DND-41 (cell line): Measurements from ENCODE around the gene SRC.

Source experiments
- ATAC-seq: fragments of 200-7000 bp; cut with Tn5 transposase; 3 replicates; pipeline ENCODE4 v1.9.1; 2021; ENCODE audit warnings: low read depth; ENCODE audit not compliant: insufficient read depth
- DNase-seq: peaks from one replicate; pipeline ENCODE4 v3.0.0-alpha.2; 2020
- H2AFZ ChIP-seq: 2 replicates; pipeline ENCODE4 v1.6.0; 2012; ENCODE audit warnings: low read depth, low read length
- H3K27ac ChIP-seq: 2 replicates; pipeline ENCODE4 v1.5.1; 2012; ENCODE audit warnings: low read length, inconsistent platforms
- H3K27me3 ChIP-seq: fragments of 200-600 bp; sonication (generic); 2 replicates; pipeline ENCODE4 v1.6.0; 2012; ENCODE audit warnings: low read length, mild to moderate bottlenecking, inconsistent platforms; ENCODE audit not compliant: insufficient read depth, poor library complexity
- H3K36me3 ChIP-seq: 2 replicates; pipeline ENCODE4 v1.5.1; 2012; ENCODE audit warnings: low read length, inconsistent platforms; ENCODE audit not compliant: insufficient read depth
- H3K4me1 ChIP-seq: 2 replicates; pipeline ENCODE4 v1.5.1; 2012; ENCODE audit warnings: mild to moderate bottlenecking, low read length; ENCODE audit not compliant: insufficient read depth
- H3K4me2 ChIP-seq: 2 replicates; pipeline ENCODE4 v1.6.0; 2012; ENCODE audit warnings: mild to moderate bottlenecking, moderate library complexity, low read length, inconsistent platforms; ENCODE audit not compliant: insufficient read depth
- H3K4me3 ChIP-seq, 2 experiments: fragments of 200-600 bp in 1 of 2; shearing (Covaris generic) in 1 of 2; 2 replicates each; pipeline ENCODE4 v1.5.1; 2012 to 2016; ENCODE audit warnings: inconsistent platforms in 2 of 2, low read length in 2 of 2, mild to moderate bottlenecking in 2 of 2, low read depth in 1 of 2, moderate library complexity in 1 of 2
- H3K79me2 ChIP-seq: 2 replicates; pipeline ENCODE4 v1.6.0; 2012; ENCODE audit warnings: low read length, inconsistent platforms; ENCODE audit not compliant: insufficient read depth
- H3K9ac ChIP-seq: 2 replicates; pipeline ENCODE4 v1.6.0; 2012; ENCODE audit warnings: low read depth, mild to moderate bottlenecking, inconsistent platforms, low read length, moderate library complexity
- H3K9me3 ChIP-seq: 2 replicates; pipeline ENCODE4 v1.5.1; 2012; ENCODE audit warnings: low read length, moderate library complexity, mild to moderate bottlenecking, inconsistent platforms; ENCODE audit not compliant: insufficient read depth, severe bottlenecking
- H4K20me1 ChIP-seq: 2 replicates; pipeline ENCODE4 v1.6.0; 2012; ENCODE audit warnings: low read length; ENCODE audit not compliant: insufficient read depth
- EZH2 ChIP-seq: IDR thresholded peaks from 3 replicates; pipeline ENCODE4 v1.6.1; 2012; ENCODE audit warnings: borderline replicate concordance, low read depth, mild to moderate bottlenecking, moderate library complexity, low read length, inconsistent platforms; ENCODE audit not compliant: severe bottlenecking
- TF ChIP-seq, protein P1 (sequence below): IDR thresholded peaks from 2 replicates; pipeline ENCODE4 v1.5.1; 2012; ENCODE audit warnings: borderline replicate concordance, low read length, moderate library complexity, mild to moderate bottlenecking; ENCODE audit not compliant: poor library complexity, severe bottlenecking; ENCODE audit errors: extremely low read depth

Gene SRC

DNA sequence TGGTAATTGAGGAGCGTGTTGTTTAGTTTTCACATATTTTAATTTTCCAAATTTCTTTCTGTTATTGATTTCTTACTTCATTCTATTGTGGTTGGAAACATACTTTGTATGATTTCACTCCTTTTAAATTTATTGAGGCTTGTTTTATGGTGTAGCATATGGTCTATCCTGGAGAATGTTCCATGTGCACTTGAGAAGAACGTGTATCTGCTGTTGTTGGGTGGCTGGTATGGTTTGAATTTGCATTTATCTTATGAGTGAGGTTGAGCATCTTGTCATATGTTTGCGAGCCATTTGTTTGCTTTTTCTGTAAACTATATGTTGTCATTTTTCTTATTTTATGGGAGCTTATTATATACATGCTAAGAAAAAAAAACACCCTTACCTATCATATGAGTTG lies 26.5 kb downstream of the SRC start:
- DNase-seq (no peak), ATAC-seq (no peak)
- Histone ChIP-seq H3K4me3 (no peak overlapping the region), H3K9ac (no peak overlapping the region), H3K79me2 (no peaks in the 10 kb centered on the region), H3K4me1 (no peaks in the 10 kb centered on the region), H2AFZ (no peak overlapping the region), H3K9me3 (no peaks in the 10 kb centered on the region), H3K27me3 (no peaks in the 10 kb centered on the region), H4K20me1 (no peaks in the 10 kb centered on the region), H3K27ac (no peak overlapping the region), H3K36me3 (no peaks in the 10 kb centered on the region), H3K4me2 (no peak overlapping the region)
- no peak for TF ChIP-seq EZH2
- TF ChIP-seq, protein P1, sequence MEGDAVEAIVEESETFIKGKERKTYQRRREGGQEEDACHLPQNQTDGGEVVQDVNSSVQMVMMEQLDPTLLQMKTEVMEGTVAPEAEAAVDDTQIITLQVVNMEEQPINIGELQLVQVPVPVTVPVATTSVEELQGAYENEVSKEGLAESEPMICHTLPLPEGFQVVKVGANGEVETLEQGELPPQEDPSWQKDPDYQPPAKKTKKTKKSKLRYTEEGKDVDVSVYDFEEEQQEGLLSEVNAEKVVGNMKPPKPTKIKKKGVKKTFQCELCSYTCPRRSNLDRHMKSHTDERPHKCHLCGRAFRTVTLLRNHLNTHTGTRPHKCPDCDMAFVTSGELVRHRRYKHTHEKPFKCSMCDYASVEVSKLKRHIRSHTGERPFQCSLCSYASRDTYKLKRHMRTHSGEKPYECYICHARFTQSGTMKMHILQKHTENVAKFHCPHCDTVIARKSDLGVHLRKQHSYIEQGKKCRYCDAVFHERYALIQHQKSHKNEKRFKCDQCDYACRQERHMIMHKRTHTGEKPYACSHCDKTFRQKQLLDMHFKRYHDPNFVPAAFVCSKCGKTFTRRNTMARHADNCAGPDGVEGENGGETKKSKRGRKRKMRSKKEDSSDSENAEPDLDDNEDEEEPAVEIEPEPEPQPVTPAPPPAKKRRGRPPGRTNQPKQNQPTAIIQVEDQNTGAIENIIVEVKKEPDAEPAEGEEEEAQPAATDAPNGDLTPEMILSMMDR: no peak

DNA sequence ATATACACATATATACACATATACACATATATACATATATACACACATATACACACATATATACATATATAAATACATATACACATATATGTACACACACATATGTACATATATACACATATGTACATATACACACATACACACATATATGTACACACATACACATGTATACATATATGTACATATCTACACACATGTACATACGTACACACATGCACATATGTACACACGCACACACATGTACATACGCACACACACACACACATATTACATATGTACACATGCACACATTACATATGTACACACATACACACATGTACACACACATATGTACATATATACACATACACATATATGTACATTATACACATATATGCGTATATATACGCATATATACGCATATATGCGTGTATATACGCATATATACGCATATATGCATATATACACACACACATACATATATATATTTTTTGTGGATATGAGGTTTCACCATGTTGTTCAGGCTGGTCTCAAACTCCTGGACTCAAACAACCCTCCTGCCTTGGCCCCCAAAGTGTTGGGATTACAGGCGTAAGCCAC lies 27.2 kb downstream of the SRC start:
- H3K79me2 ChIP-seq: no peaks in the 10 kb centered on the region
- no peak overlapping the region for H3K4me2 ChIP-seq
- no peaks in the 10 kb centered on the region for H3K9me3 ChIP-seq
- H3K9ac ChIP-seq: no peak overlapping the region
- H4K20me1 ChIP-seq: no peaks in the 10 kb centered on the region
- no peaks in the 10 kb centered on the region for H3K36me3 ChIP-seq
- H3K27me3 ChIP-seq: no peaks in the 10 kb centered on the region
- H3K4me1 ChIP-seq: no peaks in the 10 kb centered on the region
- no peak for DNase-seq
- H3K4me3 ChIP-seq: no peak overlapping the region
- TF ChIP-seq, protein P1: no peak
- no peak for TF ChIP-seq EZH2
- H3K27ac ChIP-seq: no peak overlapping the region
- no peak overlapping the region for H2AFZ ChIP-seq
- no peak for ATAC-seq

DNA sequence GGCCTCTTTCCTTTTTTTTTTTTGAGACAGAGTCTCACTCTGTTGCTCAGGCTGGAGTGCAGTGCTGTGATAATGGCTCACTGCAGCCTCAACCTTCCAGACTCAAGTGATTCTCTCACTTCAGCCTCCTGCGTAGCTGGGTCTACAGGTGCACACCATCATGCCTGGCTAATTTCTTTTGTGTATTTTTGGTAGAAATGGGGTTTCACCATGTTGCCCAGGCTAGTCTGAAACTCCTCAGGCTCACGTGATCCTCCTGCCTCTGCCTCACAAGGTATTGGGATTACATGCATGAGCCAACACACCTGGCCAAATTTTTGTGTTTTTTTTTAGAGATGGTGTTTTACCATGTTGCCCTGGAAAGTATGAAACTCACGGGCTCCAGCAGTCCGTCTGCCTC lies 29.3 kb downstream of the SRC start:
- Histone ChIP-seq H3K9me3 (no peaks in the 10 kb centered on the region), H4K20me1 (no peaks in the 10 kb centered on the region), H2AFZ (no peak overlapping the region), H3K4me1 (no peaks in the 10 kb centered on the region), H3K4me2 (no peak overlapping the region), H3K9ac (no peak overlapping the region), H3K4me3 (no peak overlapping the region), H3K27ac (no peak overlapping the region), H3K36me3 (no peaks in the 10 kb centered on the region), H3K27me3 (no peaks in the 10 kb centered on the region), H3K79me2 (no peaks in the 10 kb centered on the region)
- ATAC-seq (no peak), DNase-seq (no peak)
- TF ChIP-seq EZH2: no peak

DNA sequence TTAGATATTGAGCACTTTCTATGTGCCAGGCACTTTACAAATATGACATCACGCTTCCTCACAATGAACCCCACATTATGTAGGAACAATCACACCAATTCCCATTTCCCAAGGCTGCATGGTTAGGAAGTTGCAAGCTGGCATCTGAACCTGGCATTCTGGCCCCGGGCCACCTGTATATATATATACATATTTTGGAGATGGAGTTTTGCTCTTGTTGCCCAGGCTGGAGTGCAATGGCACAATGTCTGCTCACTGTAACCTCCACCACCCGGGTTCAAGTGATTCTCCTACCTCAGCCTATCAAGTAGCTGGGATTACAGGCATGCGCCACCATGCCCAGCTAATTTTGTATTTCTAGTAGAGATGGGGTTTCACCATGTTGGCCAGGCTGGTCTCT lies 30.4 kb downstream of the SRC start:
- ATAC-seq: no peak
- Histone ChIP-seq H3K27ac (no peak overlapping the region), H3K4me1 (no peaks in the 10 kb centered on the region), H3K36me3 (no peaks in the 10 kb centered on the region), H3K9ac (no peak overlapping the region), H3K4me3 (no peak overlapping the region), H3K4me2 (no peak overlapping the region), H2AFZ (no peak overlapping the region), H4K20me1 (no peaks in the 10 kb centered on the region), H3K27me3 (no peaks in the 10 kb centered on the region), H3K9me3 (no peaks in the 10 kb centered on the region), H3K79me2 (no peaks in the 10 kb centered on the region)
- DNase-seq: no peak
- TF ChIP-seq EZH2: no peak
- TF ChIP-seq, protein P1: no peak
